K562 (cell line): ENCODE measurements around the gene PDE4A. TPM values are rescaled to one million over a fixed set of nuclear protein-coding genes. Genes with fewer than 3 reads are reported as not detected.

Source experiments
- ARID2 ChIP-seq: fragments of 450-650 bp; IDR thresholded peaks from 2 replicates; pipeline ENCODE4 v1.6.1; 2017; ENCODE audit warnings: antibody characterized with exemption, mild to moderate bottlenecking
- ATF1 ChIP-seq, 2 experiments: fragments of 450-650 bp in 1 of 2; IDR thresholded peaks; 2 replicates each; pipeline ENCODE4 v1.6.1; 2016; ENCODE audit warnings: missing compliant biosample characterization in 1 of 2, missing genetic modification characterization in 1 of 2
- GATAD2B ChIP-seq: fragments of 450-650 bp; IDR thresholded peaks from 2 replicates; pipeline ENCODE4 v1.6.1; 2017; ENCODE audit warnings: mild to moderate bottlenecking, borderline replicate concordance
- KDM5B ChIP-seq: fragments of 200-600 bp; sonication (generic); IDR thresholded peaks from 2 replicates; pipeline ENCODE4 v1.6.1; 2012; ENCODE audit warnings: low read depth, mild to moderate bottlenecking, moderate library complexity, low read length, control low read depth, inconsistent platforms; ENCODE audit not compliant: insufficient replicate concordance
- MYC ChIP-seq, 2 experiments: fragments of 250-450 bp in 1 of 2; sonication (Bioruptor Pico) in 1 of 2; IDR thresholded peaks; 2 replicates each; pipeline versions ENCODE4 v1.5.1 to v1.6.1; 2012 to 2021; ENCODE audit warnings: low read depth in 2 of 2, borderline replicate concordance in 1 of 2, improper control_type of control experiment in 1 of 2, low read length in 1 of 2, mild to moderate bottlenecking in 1 of 2, moderate library complexity in 1 of 2
- NR2C2 ChIP-seq, 2 experiments: fragments of 200-800 bp in 1 of 2; sonication (Bioruptor generic) in 1 of 2; sonication (generic) in 1 of 2; formaldehyde crosslinking in 1 of 2; IDR thresholded peaks; 2 replicates each; pipeline versions ENCODE4 v1.6.1 to v1.8.0; 2016 to 2022; ENCODE audit warnings: mild to moderate bottlenecking in 1 of 2, missing compliant biosample characterization in 1 of 2, missing genetic modification characterization in 1 of 2, missing genetic modification reagents in 1 of 2
- SIX5 ChIP-seq, 2 experiments: IDR thresholded peaks; 2 replicates each; pipeline ENCODE4 v1.6.1; 2011; ENCODE audit warnings: low read length in 2 of 2, borderline replicate concordance in 1 of 2, low read depth in 1 of 2, mild to moderate bottlenecking in 1 of 2, moderate library complexity in 1 of 2; ENCODE audit not compliant: insufficient read depth in 1 of 2
- TAF1 ChIP-seq: IDR thresholded peaks from 2 replicates; pipeline ENCODE4 v1.6.1; 2011; ENCODE audit warnings: mild to moderate bottlenecking, low read length, moderate library complexity; ENCODE audit not compliant: insufficient read depth, control insufficient read depth, severe bottlenecking; ENCODE audit errors: extremely low read depth
- TBL1XR1 ChIP-seq, 2 experiments: IDR thresholded peaks; 2 replicates each; pipeline ENCODE4 v1.6.1; 2012; ENCODE audit warnings: improper control_type of control experiment in 2 of 2, low read length in 2 of 2, mild to moderate bottlenecking in 1 of 2
- TCF3 ChIP-seq: sonication (generic); formaldehyde crosslinking; IDR thresholded peaks from 2 replicates; pipeline ENCODE4 v1.4.0; 2020; ENCODE audit warnings: mild to moderate bottlenecking, missing genetic modification reagents
- ZNF41 ChIP-seq: fragments of 250-450 bp; sonication (Bioruptor Pico); conservative IDR thresholded peaks from 2 replicates; pipeline ENCODE4 v1.4.0; 2020; ENCODE audit warnings: mild to moderate bottlenecking
- polyA plus RNA-seq, 8 experiments: library from polyadenylated mRNA; depleted of rRNA in 4 of 8; stranded (reverse) in 5 of 8; unstranded in 3 of 8; fragments of >200 nt; fragmentation: Nextera tagmentation in 2 of 8; fragmentation: Illumina TruSeq in 1 of 8; extraction: Ambion mirVana in 2 of 8; extraction: Trizol in 1 of 8; gene quantifications; 2 replicates each; pipeline versions ENCODE4 v1.2.1 to v1.2.3, GENCODE V29; 2011 to 2014; ENCODE audit warnings: inconsistent platforms in 1 of 8, missing spikeins in 1 of 8
- total RNA-seq, 7 experiments: library from RNA; depleted of rRNA in 6 of 7; stranded (reverse); fragments of >200 nt in 6 of 7; fragmentation: Illumina TruSeq in 2 of 7; extraction: Trizol in 2 of 7; gene quantifications; 2 replicates each; pipeline versions ENCODE4 v1.2.1 to v1.2.3, GENCODE V29; 2011 to 2021; ENCODE audit warnings: low replicate concordance in 1 of 7
- TF ChIP-seq, protein P1 (sequence below): IDR thresholded peaks from 3 replicates; pipeline ENCODE4 v1.6.1; 2011; ENCODE audit warnings: borderline replicate concordance, mild to moderate bottlenecking, moderate library complexity; ENCODE audit not compliant: insufficient read length; ENCODE audit errors: extremely low read depth
- TF ChIP-seq, protein P2 (sequence below), 2 experiments: fragments of 450-650 bp in 1 of 2; sonication (generic) in 1 of 2; formaldehyde crosslinking; conservative IDR thresholded peaks; 2 replicates each; pipeline versions ENCODE4 v1.4.0 to v1.8.1; 2020 to 2022; ENCODE audit warnings: mild to moderate bottlenecking in 1 of 2, missing genetic modification reagents in 1 of 2
- TF ChIP-seq, protein P3 (sequence below): fragments of 450-650 bp; formaldehyde crosslinking; IDR thresholded peaks from 2 replicates; pipeline ENCODE4 v1.4.0; 2020; ENCODE audit warnings: mild to moderate bottlenecking, moderate library complexity
- TF ChIP-seq, protein P4 (sequence below): fragments of 250-450 bp; sonication (Bioruptor Pico); IDR thresholded peaks from 2 replicates; pipeline ENCODE4 v1.4.0; 2020; ENCODE audit warnings: mild to moderate bottlenecking
- TF ChIP-seq, protein P5 (sequence below), 2 experiments: fragments of 450-650 bp; conservative IDR thresholded peaks; 2 replicates each; pipeline ENCODE4 v1.6.1; 2017; ENCODE audit warnings: mild to moderate bottlenecking in 2 of 2, moderate library complexity in 2 of 2

PDE4A gene
- total and polyA plus RNA-seq, 9 of the 15 experiments (the other 6 are each of a cell fraction or from before 2014, with no cell fraction given) = 0.66 to 26.9 (median 4.6) TPM

DNA sequence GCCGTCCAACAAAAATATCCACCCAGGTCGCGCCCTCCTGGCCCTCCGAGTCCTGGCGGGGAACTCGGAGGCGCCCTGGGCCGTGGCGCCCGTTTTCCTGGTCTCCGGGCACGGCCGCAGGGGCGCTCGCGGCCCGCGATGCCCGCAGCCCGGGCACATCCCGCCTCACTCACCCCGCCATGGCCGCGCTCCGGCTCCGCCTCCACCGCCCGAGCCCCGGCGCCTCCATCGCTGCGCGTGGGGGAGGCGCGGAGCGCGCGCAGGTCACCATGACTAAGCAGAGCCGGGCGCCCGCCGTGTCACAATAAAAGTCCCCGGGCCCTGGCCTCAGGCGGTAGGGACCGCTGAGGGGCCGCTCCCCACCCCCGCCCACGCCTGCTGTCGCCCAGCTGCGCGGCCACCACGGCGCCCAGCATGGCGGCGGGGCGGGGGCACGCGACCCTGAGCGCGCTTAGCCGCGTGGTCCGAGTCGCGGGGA is 82.2 kb downstream of the PDE4A start (continued):
- TF ChIP-seq, protein P1, sequence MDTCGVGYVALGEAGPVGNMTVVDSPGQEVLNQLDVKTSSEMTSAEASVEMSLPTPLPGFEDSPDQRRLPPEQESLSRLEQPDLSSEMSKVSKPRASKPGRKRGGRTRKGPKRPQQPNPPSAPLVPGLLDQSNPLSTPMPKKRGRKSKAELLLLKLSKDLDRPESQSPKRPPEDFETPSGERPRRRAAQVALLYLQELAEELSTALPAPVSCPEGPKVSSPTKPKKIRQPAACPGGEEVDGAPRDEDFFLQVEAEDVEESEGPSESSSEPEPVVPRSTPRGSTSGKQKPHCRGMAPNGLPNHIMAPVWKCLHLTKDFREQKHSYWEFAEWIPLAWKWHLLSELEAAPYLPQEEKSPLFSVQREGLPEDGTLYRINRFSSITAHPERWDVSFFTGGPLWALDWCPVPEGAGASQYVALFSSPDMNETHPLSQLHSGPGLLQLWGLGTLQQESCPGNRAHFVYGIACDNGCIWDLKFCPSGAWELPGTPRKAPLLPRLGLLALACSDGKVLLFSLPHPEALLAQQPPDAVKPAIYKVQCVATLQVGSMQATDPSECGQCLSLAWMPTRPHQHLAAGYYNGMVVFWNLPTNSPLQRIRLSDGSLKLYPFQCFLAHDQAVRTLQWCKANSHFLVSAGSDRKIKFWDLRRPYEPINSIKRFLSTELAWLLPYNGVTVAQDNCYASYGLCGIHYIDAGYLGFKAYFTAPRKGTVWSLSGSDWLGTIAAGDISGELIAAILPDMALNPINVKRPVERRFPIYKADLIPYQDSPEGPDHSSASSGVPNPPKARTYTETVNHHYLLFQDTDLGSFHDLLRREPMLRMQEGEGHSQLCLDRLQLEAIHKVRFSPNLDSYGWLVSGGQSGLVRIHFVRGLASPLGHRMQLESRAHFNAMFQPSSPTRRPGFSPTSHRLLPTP = no peak
- TF ChIP-seq TBL1XR1 (IDR thresholded peaks at IDR 0.05; ENCODE audit: low read length in 2 of 2) (peak; percentile 61 to 71), ARID2 (no peak), NR2C2 (CRISPR knock-in tag; IDR thresholded peaks at IDR 0.05) (no peak; the same call in 1 of the 2 replicates), NR2C2 (tag; IDR thresholded peaks at IDR 0.05) (peak; percentile 90), SIX5 (IDR thresholded peaks at IDR 0.05; ENCODE audit: borderline replicate concordance in 1 of 2, insufficient read depth in 1 of 2, low read depth in 1 of 2, low read length in 2 of 2) (no peak; a peak in 1 of 4 replicates), ZNF41 (CRISPR knock-in tag) (no peak), MYC (IDR thresholded peaks at IDR 0.05; ENCODE audit: low read depth, low read length) (peak; percentile 99), MYC (CRISPR knock-in tag; IDR thresholded peaks at IDR 0.05; ENCODE audit: borderline replicate concordance, low read depth) (no peak), TAF1 (peak; percentile 94), KDM5B (peak; percentile 85), TCF3 (CRISPR knock-in tag) (no peak), ATF1 (CRISPR knock-in tag; IDR thresholded peaks at IDR 0.05) (no peak), ATF1 (tag; IDR thresholded peaks at IDR 0.05) (peak; percentile 89), GATAD2B (peak; percentile 95)
- TF ChIP-seq, protein P2, sequence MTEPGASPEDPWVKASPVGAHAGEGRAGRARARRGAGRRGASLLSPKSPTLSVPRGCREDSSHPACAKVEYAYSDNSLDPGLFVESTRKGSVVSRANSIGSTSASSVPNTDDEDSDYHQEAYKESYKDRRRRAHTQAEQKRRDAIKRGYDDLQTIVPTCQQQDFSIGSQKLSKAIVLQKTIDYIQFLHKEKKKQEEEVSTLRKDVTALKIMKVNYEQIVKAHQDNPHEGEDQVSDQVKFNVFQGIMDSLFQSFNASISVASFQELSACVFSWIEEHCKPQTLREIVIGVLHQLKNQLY (CRISPR knock-in tag; conservative IDR thresholded peaks at IDR 0.05) = peak in 1 of 2 experiments; percentile 76; a peak in 1 of 4 replicates
- TF ChIP-seq, protein P3, sequence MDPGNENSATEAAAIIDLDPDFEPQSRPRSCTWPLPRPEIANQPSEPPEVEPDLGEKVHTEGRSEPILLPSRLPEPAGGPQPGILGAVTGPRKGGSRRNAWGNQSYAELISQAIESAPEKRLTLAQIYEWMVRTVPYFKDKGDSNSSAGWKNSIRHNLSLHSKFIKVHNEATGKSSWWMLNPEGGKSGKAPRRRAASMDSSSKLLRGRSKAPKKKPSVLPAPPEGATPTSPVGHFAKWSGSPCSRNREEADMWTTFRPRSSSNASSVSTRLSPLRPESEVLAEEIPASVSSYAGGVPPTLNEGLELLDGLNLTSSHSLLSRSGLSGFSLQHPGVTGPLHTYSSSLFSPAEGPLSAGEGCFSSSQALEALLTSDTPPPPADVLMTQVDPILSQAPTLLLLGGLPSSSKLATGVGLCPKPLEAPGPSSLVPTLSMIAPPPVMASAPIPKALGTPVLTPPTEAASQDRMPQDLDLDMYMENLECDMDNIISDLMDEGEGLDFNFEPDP = no peak
- TF ChIP-seq, protein P4, sequence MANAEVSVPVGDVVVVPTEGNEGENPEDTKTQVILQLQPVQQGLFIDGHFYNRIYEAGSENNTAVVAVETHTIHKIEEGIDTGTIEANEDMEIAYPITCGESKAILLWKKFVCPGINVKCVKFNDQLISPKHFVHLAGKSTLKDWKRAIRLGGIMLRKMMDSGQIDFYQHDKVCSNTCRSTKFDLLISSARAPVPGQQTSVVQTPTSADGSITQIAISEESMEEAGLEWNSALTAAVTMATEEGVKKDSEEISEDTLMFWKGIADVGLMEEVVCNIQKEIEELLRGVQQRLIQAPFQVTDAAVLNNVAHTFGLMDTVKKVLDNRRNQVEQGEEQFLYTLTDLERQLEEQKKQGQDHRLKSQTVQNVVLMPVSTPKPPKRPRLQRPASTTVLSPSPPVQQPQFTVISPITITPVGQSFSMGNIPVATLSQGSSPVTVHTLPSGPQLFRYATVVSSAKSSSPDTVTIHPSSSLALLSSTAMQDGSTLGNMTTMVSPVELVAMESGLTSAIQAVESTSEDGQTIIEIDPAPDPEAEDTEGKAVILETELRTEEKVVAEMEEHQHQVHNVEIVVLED (CRISPR knock-in tag) = peak; percentile 91
- TF ChIP-seq, protein P5, sequence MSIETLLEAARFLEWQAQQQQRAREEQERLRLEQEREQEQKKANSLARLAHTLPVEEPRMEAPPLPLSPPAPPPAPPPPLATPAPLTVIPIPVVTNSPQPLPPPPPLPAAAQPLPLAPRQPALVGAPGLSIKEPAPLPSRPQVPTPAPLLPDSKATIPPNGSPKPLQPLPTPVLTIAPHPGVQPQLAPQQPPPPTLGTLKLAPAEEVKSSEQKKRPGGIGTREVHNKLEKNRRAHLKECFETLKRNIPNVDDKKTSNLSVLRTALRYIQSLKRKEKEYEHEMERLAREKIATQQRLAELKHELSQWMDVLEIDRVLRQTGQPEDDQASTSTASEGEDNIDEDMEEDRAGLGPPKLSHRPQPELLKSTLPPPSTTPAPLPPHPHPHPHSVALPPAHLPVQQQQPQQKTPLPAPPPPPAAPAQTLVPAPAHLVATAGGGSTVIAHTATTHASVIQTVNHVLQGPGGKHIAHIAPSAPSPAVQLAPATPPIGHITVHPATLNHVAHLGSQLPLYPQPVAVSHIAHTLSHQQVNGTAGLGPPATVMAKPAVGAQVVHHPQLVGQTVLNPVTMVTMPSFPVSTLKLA (conservative IDR thresholded peaks at IDR 0.05) = peak; percentile 70 to 90
